MM.1S (cell line): Measurements from ENCODE around the gene NHP2.

ENCODE experiments used
- DNase-seq: peaks from one replicate; pipeline ENCODE4 v3.0.0-alpha.2; 2015
- H2AFZ ChIP-seq: fragments of 300-600 bp; sonication (generic); 2 replicates; pipeline ENCODE4 v1.6.0; 2016; ENCODE audit warnings: antibody characterized with exemption, low read length
- H3F3A ChIP-seq: fragments of 300-600 bp; sonication (generic); 2 replicates; pipeline ENCODE4 v1.6.1; 2016; ENCODE audit warnings: mild to moderate bottlenecking, antibody characterized with exemption, low read length, moderate library complexity, mixed read lengths; ENCODE audit not compliant: insufficient read depth
- H3K27ac ChIP-seq: fragments of 300-600 bp; sonication (generic); 2 replicates; pipeline ENCODE4 v1.5.1; 2016; ENCODE audit warnings: mild to moderate bottlenecking, low read length
- H3K27me3 ChIP-seq: fragments of 300-600 bp; sonication (generic); replicated peaks from 2 replicates; pipeline ENCODE4 v1.6.0; 2016; ENCODE audit warnings: low read length; ENCODE audit not compliant: insufficient read depth
- H3K36me3 ChIP-seq: fragments of 300-600 bp; sonication (generic); replicated peaks from 2 replicates; pipeline ENCODE4 v1.6.1; 2016; ENCODE audit warnings: mild to moderate bottlenecking, low read length, mixed read lengths; ENCODE audit not compliant: insufficient read depth
- H3K4me1 ChIP-seq: fragments of 300-600 bp; sonication (generic); 2 replicates; pipeline ENCODE4 v1.6.1; 2016; ENCODE audit warnings: low read length, mixed read lengths
- H3K4me2 ChIP-seq: fragments of 300-600 bp; sonication (generic); 2 replicates; pipeline ENCODE4 v1.6.0; 2016; ENCODE audit warnings: low read depth, low read length
- H3K4me3 ChIP-seq: fragments of 300-600 bp; sonication (generic); 2 replicates; pipeline ENCODE4 v1.5.1; 2016; ENCODE audit warnings: low read length, mixed read lengths
- H3K79me2 ChIP-seq: fragments of 300-600 bp; sonication (generic); 2 replicates; pipeline ENCODE4 v1.6.1; 2016; ENCODE audit warnings: mixed run types, low read length, mixed read lengths
- H3K9ac ChIP-seq: fragments of 300-600 bp; sonication (generic); 2 replicates; pipeline ENCODE4 v1.6.1; 2016; ENCODE audit warnings: low read length, mixed read lengths
- H3K9me2 ChIP-seq: fragments of 300-600 bp; sonication (generic); replicated peaks from 2 replicates; pipeline ENCODE4 v1.6.1; 2016; ENCODE audit warnings: mild to moderate bottlenecking, low read length, mixed read lengths; ENCODE audit not compliant: insufficient read depth
- H3K9me3 ChIP-seq: fragments of 300-600 bp; sonication (generic); replicated peaks from 2 replicates; pipeline ENCODE4 v1.6.1; 2016; ENCODE audit warnings: mild to moderate bottlenecking, low read length, mixed read lengths; ENCODE audit not compliant: insufficient read depth
- H4K20me1 ChIP-seq: fragments of 300-600 bp; sonication (generic); 2 replicates; pipeline ENCODE4 v1.6.1; 2016; ENCODE audit warnings: mild to moderate bottlenecking, low read length, moderate library complexity, mixed read lengths; ENCODE audit not compliant: insufficient read depth
- EZH2 ChIP-seq: fragments of 300-600 bp; sonication (generic); optimal IDR thresholded peaks from 2 replicates; pipeline ENCODE3; 2017; ENCODE audit warnings: low read depth, mild to moderate bottlenecking, antibody characterized with exemption, low read length, mixed read lengths
- EZH2phosphoT487 ChIP-seq: fragments of 300-600 bp; sonication (generic); IDR thresholded peaks from 2 replicates; pipeline ENCODE4 v1.6.1; 2018; ENCODE audit warnings: antibody characterized with exemption, low read length
- TF ChIP-seq, protein P1 (sequence below): fragments of 300-600 bp; sonication (generic); IDR thresholded peaks from 2 replicates; pipeline ENCODE4 v1.5.1; 2016; ENCODE audit warnings: antibody characterized with exemption, low read length, mixed read lengths

Gene NHP2

DNA sequence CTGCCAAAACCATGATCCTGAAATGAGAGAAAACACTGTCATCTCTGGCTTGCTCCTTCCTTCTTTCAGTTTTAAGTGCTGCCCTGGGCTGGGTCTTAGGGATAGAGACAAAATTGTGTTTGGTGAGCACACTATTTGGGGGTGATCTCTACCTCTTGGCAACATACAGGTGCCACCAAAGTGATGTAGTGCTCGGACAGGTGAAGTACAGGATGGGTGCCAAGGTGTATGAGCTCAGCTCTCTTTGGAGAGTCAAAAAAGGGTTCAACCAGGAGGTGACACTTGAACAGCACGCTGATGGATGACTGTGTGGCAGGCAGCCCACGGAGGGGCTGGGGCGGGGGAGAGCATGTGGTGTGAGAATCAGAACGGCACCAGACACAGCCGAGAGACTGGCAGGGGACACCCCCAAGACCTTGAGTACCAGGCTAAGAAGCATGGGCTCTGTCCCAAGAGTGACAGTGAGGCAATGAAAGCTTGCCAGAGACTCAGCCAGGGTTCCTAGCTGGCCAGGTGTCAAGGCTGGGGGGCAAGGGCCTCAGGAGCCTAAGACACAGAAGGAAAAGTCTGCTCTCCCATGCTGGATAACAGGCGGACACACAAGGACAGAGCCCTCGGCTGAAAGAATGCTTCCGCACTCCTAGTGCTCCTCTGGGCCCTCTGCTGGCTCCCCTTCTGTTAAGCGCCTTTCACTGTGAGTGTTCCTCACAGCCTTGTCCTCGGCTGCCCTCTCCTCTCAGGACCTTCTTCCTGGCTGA, 2.5 kb downstream of the NHP2 start:
- Histone ChIP-seq H3K36me3 (peaks cover 11% of the 10 kb centered on the region; the same call in 1 of the 2 replicates), H2AFZ (no peak overlapping the region), H3K27me3 (no peaks in the 10 kb centered on the region), H3K4me3 (no peak overlapping the region), H3K4me2 (no peak overlapping the region), H3K9me2 (no peaks in the 10 kb centered on the region), H3K9ac (no peak overlapping the region), H3K79me2 (peaks cover 43% of the 10 kb centered on the region), H3F3A (peaks cover 9% of the 10 kb centered on the region; the same call in 1 of the 2 replicates), H3K27ac (no peak overlapping the region), H3K9me3 (no peaks in the 10 kb centered on the region), H3K4me1 (no peaks in the 10 kb centered on the region), H4K20me1 (peaks cover 4% of the 10 kb centered on the region; the same call in 1 of the 2 replicates)
- TF ChIP-seq EZH2 (no peak), EZH2phosphoT487 (no peak)
- TF ChIP-seq, protein P1, sequence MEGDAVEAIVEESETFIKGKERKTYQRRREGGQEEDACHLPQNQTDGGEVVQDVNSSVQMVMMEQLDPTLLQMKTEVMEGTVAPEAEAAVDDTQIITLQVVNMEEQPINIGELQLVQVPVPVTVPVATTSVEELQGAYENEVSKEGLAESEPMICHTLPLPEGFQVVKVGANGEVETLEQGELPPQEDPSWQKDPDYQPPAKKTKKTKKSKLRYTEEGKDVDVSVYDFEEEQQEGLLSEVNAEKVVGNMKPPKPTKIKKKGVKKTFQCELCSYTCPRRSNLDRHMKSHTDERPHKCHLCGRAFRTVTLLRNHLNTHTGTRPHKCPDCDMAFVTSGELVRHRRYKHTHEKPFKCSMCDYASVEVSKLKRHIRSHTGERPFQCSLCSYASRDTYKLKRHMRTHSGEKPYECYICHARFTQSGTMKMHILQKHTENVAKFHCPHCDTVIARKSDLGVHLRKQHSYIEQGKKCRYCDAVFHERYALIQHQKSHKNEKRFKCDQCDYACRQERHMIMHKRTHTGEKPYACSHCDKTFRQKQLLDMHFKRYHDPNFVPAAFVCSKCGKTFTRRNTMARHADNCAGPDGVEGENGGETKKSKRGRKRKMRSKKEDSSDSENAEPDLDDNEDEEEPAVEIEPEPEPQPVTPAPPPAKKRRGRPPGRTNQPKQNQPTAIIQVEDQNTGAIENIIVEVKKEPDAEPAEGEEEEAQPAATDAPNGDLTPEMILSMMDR: no peak
- DNase-seq: no peak

DNA sequence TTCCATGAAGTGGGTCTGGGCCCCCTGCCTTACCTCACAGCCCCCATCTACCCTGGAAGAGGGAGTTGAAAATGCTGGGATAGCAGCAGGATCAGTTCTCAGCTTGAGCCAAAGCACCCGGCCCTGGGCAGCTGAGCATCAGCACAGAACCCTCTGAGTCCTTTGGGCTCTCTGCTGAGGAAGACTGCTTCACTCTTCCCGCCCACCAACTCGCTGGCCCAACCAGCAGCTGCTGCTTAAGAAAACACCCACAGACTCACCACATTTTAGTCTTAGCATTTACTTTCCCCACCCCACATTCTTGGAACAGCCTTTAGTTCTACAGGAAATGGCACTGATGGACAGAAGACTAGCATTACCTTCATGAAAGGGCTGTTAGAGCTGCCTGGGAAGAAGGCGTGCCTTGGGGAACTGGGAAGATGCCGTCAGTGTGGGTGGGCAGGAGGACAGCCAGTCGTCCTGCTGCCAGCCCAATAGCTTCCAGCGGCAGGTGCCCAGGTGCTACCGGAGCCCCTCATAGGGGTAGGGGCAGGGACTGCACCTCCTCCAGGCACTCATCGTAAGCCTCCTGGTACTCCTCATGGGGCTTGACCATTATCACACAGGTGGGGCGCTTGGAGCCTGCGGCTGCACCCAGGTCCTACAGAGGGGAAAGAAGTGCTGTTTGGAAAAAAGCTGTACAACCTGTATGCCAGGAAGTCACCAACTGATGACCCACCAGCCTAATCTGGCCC, 4.3 kb downstream of the NHP2 start:
- H3K4me2 ChIP-seq: no peak overlapping the region
- no peak overlapping the region for H2AFZ ChIP-seq
- H3K9me3 ChIP-seq: no peaks in the 10 kb centered on the region
- no peak overlapping the region for H3K4me3 ChIP-seq
- H4K20me1 ChIP-seq: peaks cover 5% of the 10 kb centered on the region; the same call in 1 of the 2 replicates
- H3K9me2 ChIP-seq: no peaks in the 10 kb centered on the region
- H3K9ac ChIP-seq: no peak overlapping the region
- no peaks in the 10 kb centered on the region for H3K4me1 ChIP-seq
- peaks cover 11% of the 10 kb centered on the region for H3F3A ChIP-seq
- TF ChIP-seq, protein P1: no peak
- TF ChIP-seq EZH2 (no peak), EZH2phosphoT487 (no peak)
- no peaks in the 10 kb centered on the region for H3K27me3 ChIP-seq
- H3K36me3 ChIP-seq: peaks cover 11% of the 10 kb centered on the region; the same call in 1 of the 2 replicates
- H3K27ac ChIP-seq: no peak overlapping the region
- DNase-seq: no peak
- H3K79me2 ChIP-seq: peaks cover 43% of the 10 kb centered on the region

DNA sequence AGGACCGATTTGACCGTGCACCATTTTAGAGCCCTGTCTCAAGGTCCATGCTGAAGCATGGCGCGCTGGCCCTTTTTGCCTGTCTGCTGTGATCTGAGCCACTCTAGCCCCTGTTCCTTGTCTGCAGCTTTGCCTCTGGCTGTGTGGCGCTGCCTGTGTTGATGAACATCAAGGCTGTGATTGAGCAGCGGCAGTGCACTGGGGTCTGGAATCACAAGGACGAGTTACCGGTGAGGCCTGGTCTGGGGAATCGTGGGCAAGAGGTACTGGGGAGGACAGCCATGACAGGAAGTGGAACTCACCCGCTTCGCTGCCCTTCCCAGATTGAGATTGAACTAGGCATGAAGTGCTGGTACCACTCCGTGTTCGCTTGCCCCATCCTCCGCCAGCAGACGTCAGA, 6.3 kb downstream of the NHP2 start:
- no peak overlapping the region for H3K4me2 ChIP-seq
- H3K9me2 ChIP-seq: no peaks in the 10 kb centered on the region
- no peak for DNase-seq
- no peaks in the 10 kb centered on the region for H3K27me3 ChIP-seq
- H3K27ac ChIP-seq: no peak overlapping the region
- H3K4me3 ChIP-seq: no peak overlapping the region
- peaks cover 30% of the 10 kb centered on the region for H3K79me2 ChIP-seq
- peaks cover 11% of the 10 kb centered on the region for H3F3A ChIP-seq
- H4K20me1 ChIP-seq: peaks cover 5% of the 10 kb centered on the region; the same call in 1 of the 2 replicates
- no peak overlapping the region for H3K9ac ChIP-seq
- H3K36me3 ChIP-seq: peaks cover 11% of the 10 kb centered on the region; the same call in 1 of the 2 replicates
- TF ChIP-seq EZH2: no peak
- TF ChIP-seq EZH2phosphoT487: no peak
- TF ChIP-seq, protein P1: no peak
- no peak overlapping the region for H2AFZ ChIP-seq
- no peaks in the 10 kb centered on the region for H3K9me3 ChIP-seq
- no peaks in the 10 kb centered on the region for H3K4me1 ChIP-seq
